T-helper 17 cell (primary cell): Measurements from ENCODE around the gene RGPD3. TPM values are rescaled to one million over a fixed set of nuclear protein-coding genes. Genes with fewer than 3 reads are reported as not detected.
"Not testable (repeated sequence)": the region's sequence is repeated elsewhere in the genome, so short reads cannot be mapped to it uniquely, and the experiment has no call there.

Source experiments
- ATAC-seq: fragments of 150-1000 bp; cut with Tn5 transposase; 2 replicates; pipeline ENCODE4 v1.10.0; 2021; ENCODE audit warnings: mild to moderate bottlenecking, moderate library complexity
- DNase-seq, 3 donors: peaks; one replicate each; pipeline versions ENCODE4 v3.0.0 to v3.0.0-alpha.2; 2020 to 2021
- H3K9me3 ChIP-seq: one replicate; pipeline ENCODE4 v1.7.0; 2013; ENCODE audit warnings: low read length, mild to moderate bottlenecking; ENCODE audit not compliant: control insufficient read depth, poor library complexity, severe bottlenecking
- H3K27ac Mint-ChIP-seq: one replicate; pipeline ENCODE4 v1.8.0; 2022; ENCODE audit warnings: mild to moderate bottlenecking, moderate library complexity, mixed read lengths
- H3K27me3 Mint-ChIP-seq: one replicate; pipeline ENCODE4 v1.8.0; 2022; ENCODE audit warnings: mixed read lengths
- H3K36me3 Mint-ChIP-seq: one replicate; pipeline ENCODE4 v1.8.0; 2022; ENCODE audit warnings: low read depth, mixed read lengths
- H3K4me1 Mint-ChIP-seq: one replicate; pipeline ENCODE4 v1.8.0; 2022; ENCODE audit warnings: mild to moderate bottlenecking, mixed read lengths
- H3K4me3 Mint-ChIP-seq: one replicate; pipeline ENCODE4 v1.8.0; 2022; ENCODE audit warnings: mild to moderate bottlenecking, moderate library complexity, mixed read lengths
- total RNA-seq, 4 donors: library from RNA in 2 of 4; stranded (reverse) in 2 of 4; gene quantifications; one replicate each; pipeline ENCODE4 v1.2.3 and lab custom pipeline; 2022 to 2026

RGPD3 gene
- total RNA-seq, 2 donors from 2014 or later, result 0.21 to 0.37 TPM

- not testable (repeated sequence) for H3K4me1 Mint-ChIP-seq, H3K36me3 Mint-ChIP-seq, ATAC-seq, DNase-seq, H3K27me3 Mint-ChIP-seq, H3K27ac Mint-ChIP-seq, H3K9me3 ChIP-seq, H3K4me3 Mint-ChIP-seq
Observed at GRCh38 chr2:106390680-106391079, 77.5 kb downstream of the RGPD3 start.

- not testable (repeated sequence) for DNase-seq, H3K4me3 Mint-ChIP-seq, H3K36me3 Mint-ChIP-seq, H3K4me1 Mint-ChIP-seq, H3K27ac Mint-ChIP-seq, ATAC-seq, H3K9me3 ChIP-seq
- H3K27me3 Mint-ChIP-seq, result peaks cover 17% of the 10 kb centered on the region
Observed at GRCh38 chr2:106388814-106389410, 79.3 kb downstream of the RGPD3 start.

GRCh38 chr2:106384548-106384947, 83.7 kb downstream of the RGPD3 start:
- not testable (repeated sequence) for ATAC-seq, H3K36me3 Mint-ChIP-seq, H3K27ac Mint-ChIP-seq, H3K9me3 ChIP-seq, H3K4me3 Mint-ChIP-seq, DNase-seq, H3K4me1 Mint-ChIP-seq
- peaks cover 39% of the 10 kb centered on the region for H3K27me3 Mint-ChIP-seq

DNA sequence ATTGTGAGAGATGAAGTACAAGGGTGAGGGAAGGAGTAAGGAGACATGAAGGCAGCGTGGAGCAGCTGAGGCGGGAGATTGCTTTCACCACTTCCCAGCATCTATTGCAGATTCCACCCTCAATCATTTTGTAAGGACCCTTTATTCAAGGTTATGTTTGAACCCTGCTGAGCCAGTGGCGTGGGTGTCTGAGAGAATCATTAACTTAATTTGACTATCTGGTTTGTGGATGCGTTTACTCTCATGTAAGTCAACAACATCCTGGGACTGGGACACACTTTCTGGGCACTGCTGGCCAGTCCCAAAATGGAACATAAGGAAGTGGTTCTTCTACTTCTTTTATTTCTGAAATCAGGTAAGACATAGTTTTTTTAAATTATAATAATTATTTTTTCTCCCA, 86.3 kb downstream of the RGPD3 start:
- not testable (repeated sequence) for H3K27ac Mint-ChIP-seq, H3K4me3 Mint-ChIP-seq, H3K36me3 Mint-ChIP-seq, DNase-seq, ATAC-seq, H3K4me1 Mint-ChIP-seq, H3K9me3 ChIP-seq
- H3K27me3 Mint-ChIP-seq, result peaks cover 39% of the 10 kb centered on the region

DNA sequence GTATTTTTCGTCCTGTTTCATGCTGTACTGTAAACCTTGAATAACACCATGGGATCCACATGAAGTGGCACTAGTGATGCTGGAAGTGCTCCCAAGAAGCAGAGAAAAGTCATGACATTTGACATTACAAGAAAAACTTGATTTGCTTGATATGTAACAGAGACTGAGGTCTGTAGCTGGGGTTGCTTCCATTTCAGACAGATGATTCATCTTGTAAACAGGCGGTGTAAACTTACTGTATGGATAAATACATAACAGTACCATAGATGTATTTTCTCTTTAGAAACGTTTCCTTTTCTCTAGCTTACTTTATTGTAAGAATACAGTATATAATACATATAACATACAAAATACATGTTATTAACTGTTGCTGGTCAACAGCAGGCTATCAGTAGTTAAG, 88.6 kb downstream of the RGPD3 start:
- H3K9me3 ChIP-seq, H3K4me3 Mint-ChIP-seq, ATAC-seq, H3K36me3 Mint-ChIP-seq, DNase-seq, H3K4me1 Mint-ChIP-seq, H3K27ac Mint-ChIP-seq: not testable (repeated sequence)
- peaks cover 26% of the 10 kb centered on the region for H3K27me3 Mint-ChIP-seq

DNA sequence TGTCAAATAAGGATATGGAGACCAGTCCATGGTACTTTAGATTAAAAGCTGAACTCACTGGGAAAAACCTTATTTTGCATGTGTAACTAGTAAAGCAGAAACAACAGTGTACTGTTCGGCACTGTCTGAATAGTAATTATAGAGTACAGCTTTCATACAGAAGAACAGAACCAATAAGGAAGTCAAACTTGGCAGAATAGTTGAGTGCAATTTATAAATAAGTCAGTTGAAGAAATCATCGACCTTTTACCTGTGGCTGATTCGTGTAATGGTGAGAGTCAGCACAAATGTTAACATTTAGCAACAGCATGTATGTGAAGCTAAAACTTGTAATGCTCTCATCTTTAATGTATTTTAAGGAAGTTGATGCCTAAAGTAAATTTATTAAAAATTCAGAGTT, 99.0 kb downstream of the RGPD3 start:
- not testable (repeated sequence) for H3K27ac Mint-ChIP-seq, H3K36me3 Mint-ChIP-seq, H3K4me3 Mint-ChIP-seq, H3K27me3 Mint-ChIP-seq, DNase-seq, H3K9me3 ChIP-seq, ATAC-seq, H3K4me1 Mint-ChIP-seq

DNA sequence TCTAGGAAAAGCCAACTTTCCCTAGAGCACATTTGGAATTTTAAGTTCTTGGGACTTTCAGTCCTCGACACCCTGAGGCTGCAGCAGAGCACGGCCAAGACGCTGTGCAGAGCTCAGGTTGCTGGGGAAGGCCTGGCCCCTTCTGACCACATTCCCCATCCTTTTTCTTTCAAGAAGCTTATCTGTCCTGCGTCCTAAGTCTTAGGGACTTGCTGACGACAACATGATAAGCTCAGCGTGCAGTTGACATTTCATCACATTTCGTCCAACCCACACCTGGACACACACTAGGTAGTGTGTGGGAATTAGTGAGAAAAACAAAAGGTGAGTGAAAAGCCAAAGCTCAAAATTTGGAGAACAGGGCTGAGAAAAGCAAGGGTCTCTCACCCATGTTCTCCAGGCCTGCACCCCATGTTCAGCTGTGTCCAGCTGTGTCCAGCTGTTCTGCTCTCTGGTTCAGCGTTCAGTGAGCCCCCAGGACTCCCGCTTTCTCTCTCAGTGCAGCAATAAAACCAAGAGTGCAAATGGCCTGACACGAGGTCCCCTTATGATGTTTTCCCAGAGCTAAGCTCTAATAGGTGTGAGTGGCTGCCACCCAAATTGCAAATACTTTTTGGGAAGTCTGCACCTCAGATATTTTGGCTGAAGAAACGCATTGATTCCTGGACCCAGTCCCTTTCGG, 101.9 kb downstream of the RGPD3 start:
- Mint-ChIP-seq H3K4me3 (no peak overlapping the region), H3K36me3 (no peaks in the 10 kb centered on the region), H3K27ac (no peak overlapping the region), H3K27me3 (peaks cover 14% of the 10 kb centered on the region), H3K4me1 (peaks cover 2% of the 10 kb centered on the region)
- ATAC-seq (no peak), DNase-seq (no peak)
- no peaks in the 10 kb centered on the region for H3K9me3 ChIP-seq

GRCh38 chr2:106363791-106364190, 104.4 kb downstream of the RGPD3 start:
- no peaks in the 10 kb centered on the region for H3K9me3 ChIP-seq
- H3K4me1 Mint-ChIP-seq, result peaks cover 2% of the 10 kb centered on the region
- DNase-seq, result no peak
- no peaks in the 10 kb centered on the region for H3K36me3 Mint-ChIP-seq
- no peak overlapping the region for H3K27ac Mint-ChIP-seq
- peaks cover 23% of the 10 kb centered on the region for H3K27me3 Mint-ChIP-seq
- H3K4me3 Mint-ChIP-seq, result no peak overlapping the region
- no peak for ATAC-seq

DNA sequence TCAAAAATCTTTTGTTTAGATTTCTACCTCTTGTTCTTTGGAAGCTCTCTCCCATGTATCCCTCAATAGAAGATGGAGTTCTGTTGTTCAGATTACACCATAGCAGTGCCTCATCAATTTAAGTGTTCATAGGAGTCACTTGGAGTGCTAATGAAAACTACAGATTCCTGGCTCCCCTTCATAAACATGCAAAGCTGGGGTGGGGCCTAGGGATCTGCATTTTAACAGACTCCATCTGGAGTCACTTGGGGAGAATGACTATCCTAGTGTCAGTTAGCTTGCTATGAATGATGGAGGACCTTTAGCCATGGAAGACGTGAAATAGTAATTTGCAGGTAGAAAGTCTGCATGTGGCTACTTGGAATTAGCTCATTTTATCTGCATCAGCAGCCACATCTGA, 105.4 kb downstream of the RGPD3 start:
- no peak for DNase-seq
- Mint-ChIP-seq H3K27ac (no peak overlapping the region), H3K36me3 (no peaks in the 10 kb centered on the region), H3K27me3 (peaks cover 25% of the 10 kb centered on the region), H3K4me3 (no peak overlapping the region), H3K4me1 (peaks cover 4% of the 10 kb centered on the region)
- no peak for ATAC-seq
- H3K9me3 ChIP-seq, result no peaks in the 10 kb centered on the region

- Mint-ChIP-seq H3K27me3 (peaks cover 32% of the 10 kb centered on the region), H3K4me3 (no peak overlapping the region)
Observed at GRCh38 chr2:106359512-106359911, 108.7 kb downstream of the RGPD3 start.

DNA sequence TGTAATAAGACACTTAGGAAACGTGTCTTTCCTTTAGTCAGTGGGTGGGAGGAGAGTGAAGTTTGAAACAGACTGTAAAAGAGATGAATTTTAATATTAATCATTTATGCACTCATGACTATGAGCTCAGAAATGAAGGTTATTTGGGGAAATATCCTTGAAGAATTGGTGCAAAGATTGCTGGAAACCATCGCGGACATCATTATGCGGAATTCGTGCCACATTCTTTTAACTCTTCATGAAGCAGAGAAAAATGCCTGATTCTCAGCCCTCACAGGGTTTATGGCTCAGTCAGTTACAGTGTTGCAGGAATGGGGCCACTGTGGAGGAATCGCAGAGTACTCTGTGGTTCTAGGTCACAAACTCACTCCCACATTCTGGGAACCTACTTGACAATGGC, 109.7 kb downstream of the RGPD3 start:
- Mint-ChIP-seq H3K27ac (no peak overlapping the region), H3K27me3 (peaks cover 42% of the 10 kb centered on the region), H3K4me1 (peaks cover 6% of the 10 kb centered on the region), H3K4me3 (no peak overlapping the region), H3K36me3 (no peaks in the 10 kb centered on the region)
- ATAC-seq (no peak), DNase-seq (no peak)
- H3K9me3 ChIP-seq, result no peaks in the 10 kb centered on the region

More at GRCh38 chr2:106359512-106359911, 108.7 kb downstream of the RGPD3 start:
- no peak for ATAC-seq
- Mint-ChIP-seq H3K4me1 (peaks cover 2% of the 10 kb centered on the region), H3K36me3 (no peaks in the 10 kb centered on the region), H3K27ac (no peak overlapping the region)
- no peak for DNase-seq
- H3K9me3 ChIP-seq, result no peaks in the 10 kb centered on the region

- H3K4me3 Mint-ChIP-seq, result no peak overlapping the region
- no peaks in the 10 kb centered on the region for H3K36me3 Mint-ChIP-seq
- H3K27ac Mint-ChIP-seq, result no peak overlapping the region
- peaks cover 6% of the 10 kb centered on the region for H3K4me1 Mint-ChIP-seq
- H3K27me3 Mint-ChIP-seq, result peaks cover 42% of the 10 kb centered on the region
- DNase-seq (no peak), ATAC-seq (no peak)
- no peaks in the 10 kb centered on the region for H3K9me3 ChIP-seq
Observed at GRCh38 chr2:106358081-106358480, 110.1 kb downstream of the RGPD3 start.

DNA sequence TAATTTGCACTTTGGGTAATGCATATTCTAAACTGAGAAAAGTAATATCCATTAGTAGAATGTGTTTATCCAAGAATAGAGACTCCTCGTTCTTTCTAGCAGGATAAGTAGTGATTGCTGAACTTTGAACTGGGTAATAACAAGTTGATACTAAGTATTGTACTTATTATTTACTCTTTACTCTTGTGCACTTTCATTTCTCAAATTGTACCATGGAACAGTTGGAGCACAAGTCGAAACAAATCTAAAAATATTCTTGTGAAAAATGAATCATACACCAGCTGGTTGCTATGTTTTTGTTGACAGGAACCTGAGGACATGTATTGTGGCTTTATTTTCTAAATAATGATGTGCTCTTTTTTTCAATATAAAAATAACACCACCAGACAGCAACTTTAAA, 111.9 kb downstream of the RGPD3 start:
- H3K27me3 Mint-ChIP-seq, result peaks cover 29% of the 10 kb centered on the region
- H3K4me3 Mint-ChIP-seq, result no peak overlapping the region
- H3K4me1 Mint-ChIP-seq, result peaks cover 6% of the 10 kb centered on the region
- no peak overlapping the region for H3K27ac Mint-ChIP-seq
- DNase-seq (no peak), ATAC-seq (no peak)
- H3K36me3 Mint-ChIP-seq, result no peaks in the 10 kb centered on the region
- no peaks in the 10 kb centered on the region for H3K9me3 ChIP-seq

- no peak overlapping the region for H3K4me3 Mint-ChIP-seq
- H3K36me3 Mint-ChIP-seq, result no peaks in the 10 kb centered on the region
- no peak overlapping the region for H3K27ac Mint-ChIP-seq
- no peaks in the 10 kb centered on the region for H3K9me3 ChIP-seq
- ATAC-seq (no peak), DNase-seq (no peak)
- peaks cover 8% of the 10 kb centered on the region for H3K4me1 Mint-ChIP-seq
- peaks cover 19% of the 10 kb centered on the region for H3K27me3 Mint-ChIP-seq
Observed at GRCh38 chr2:106353676-106354075, 114.5 kb downstream of the RGPD3 start.
